Amniotic epithelial cell (primary cell): ENCODE results near the gene PGAP6.

Experiments used
- DNase-seq: peaks from one replicate; pipeline ENCODE4 v3.0.0-alpha.2; 2010; ENCODE audit warnings: low read depth

The PGAP6 gene

GRCh38 chr16:400061-400591, 18.3 kb upstream of the PGAP6 start:
- DNase-seq, result no peak

- no peak for DNase-seq
Observed at GRCh38 chr16:399340-400019, 17.7 kb upstream of the PGAP6 start.

- no peak for DNase-seq
Observed at GRCh38 chr16:398561-399339, 17.0 kb upstream of the PGAP6 start.

- peak; percentile 50 for DNase-seq
Observed at GRCh38 chr16:397736-398332, 16.1 kb upstream of the PGAP6 start.

GRCh38 chr16:397135-397661, 15.4 kb upstream of the PGAP6 start, which contains the start of gene NME4:
Gene NME4, plus strand, starts transcription at chr16:397199. Its CDS starts 24 bp downstream, at chr16:397223.
- DNase-seq, result no peak

- peak; percentile 36 for DNase-seq
Observed at GRCh38 chr16:396605-397004, 14.8 kb upstream of the PGAP6 start.

GRCh38 chr16:396199-396598, 14.4 kb upstream of the PGAP6 start:
- DNase-seq, result no peak

GRCh38 chr16:392450-393030, 10.8 kb upstream of the PGAP6 start:
- no peak for DNase-seq

GRCh38 chr16:391885-392335, 10.1 kb upstream of the PGAP6 start:
- DNase-seq, result peak; percentile 92

GRCh38 chr16:389352-389751, 7.6 kb upstream of the PGAP6 start:
- no peak for DNase-seq

GRCh38 chr16:387761-388666, 6.2 kb upstream of the PGAP6 start:
- peak; percentile 98 for DNase-seq

GRCh38 chr16:386641-387156, 4.9 kb upstream of the PGAP6 start:
- DNase-seq, result peak; percentile 25

GRCh38 chr16:383326-384051, 1.7 kb upstream of the PGAP6 start:
- no peak for DNase-seq

- no peak for DNase-seq
Observed at GRCh38 chr16:381012-381788, 578 bp downstream of the PGAP6 start.

- DNase-seq, result no peak
Observed at GRCh38 chr16:380762-381011, 1.1 kb downstream of the PGAP6 start.

- no peak for DNase-seq
Observed at GRCh38 chr16:379961-380761, 1.6 kb downstream of the PGAP6 start.

GRCh38 chr16:379183-379960, 2.4 kb downstream of the PGAP6 start:
- no peak for DNase-seq

- no peak for DNase-seq
Observed at GRCh38 chr16:378821-379182, 3.0 kb downstream of the PGAP6 start.
